Osteocyte (in vitro differentiated cells): ENCODE measurements around the gene SELENOV. TPM values are rescaled to one million over a fixed set of nuclear protein-coding genes. Genes with fewer than 3 reads are reported as not detected.

ENCODE experiments used
- DNase-seq: peaks from one replicate; pipeline ENCODE4 v3.0.0; 2021; ENCODE audit warnings: mixed read lengths; ENCODE audit not compliant: unreplicated experiment; ENCODE audit errors: extremely low spot score
- H3K27ac Mint-ChIP-seq: one replicate; pipeline ENCODE4 v1.8.0; 2021; ENCODE audit warnings: mild to moderate bottlenecking, mixed read lengths; ENCODE audit not compliant: unreplicated experiment
- H3K27me3 Mint-ChIP-seq: one replicate; pipeline ENCODE4 v1.8.0; 2021; ENCODE audit warnings: mixed read lengths; ENCODE audit not compliant: unreplicated experiment
- H3K36me3 Mint-ChIP-seq: one replicate; pipeline ENCODE4 v1.8.0; 2021; ENCODE audit warnings: mixed read lengths; ENCODE audit not compliant: unreplicated experiment
- H3K4me1 Mint-ChIP-seq: one replicate; pipeline ENCODE4 v1.8.0; 2021; ENCODE audit warnings: mixed read lengths; ENCODE audit not compliant: unreplicated experiment
- H3K4me3 Mint-ChIP-seq: one replicate; pipeline ENCODE4 v1.8.0; 2021; ENCODE audit warnings: mild to moderate bottlenecking, moderate library complexity, mixed read lengths; ENCODE audit not compliant: unreplicated experiment
- H3K9me3 Mint-ChIP-seq: one replicate; pipeline ENCODE4 v1.8.0; 2021; ENCODE audit warnings: mixed read lengths; ENCODE audit not compliant: unreplicated experiment
- total RNA-seq: library from RNA; stranded (reverse); gene quantifications from 2 replicates; pipeline ENCODE4 v1.2.1, GENCODE V29; 2021
- TF ChIP-seq, protein P1 (sequence below): fragments of 200-600 bp; sonication (generic); IDR thresholded peaks from 2 replicates; pipeline ENCODE4 v1.5.0; 2021; ENCODE audit warnings: antibody characterized with exemption, mild to moderate bottlenecking, moderate library complexity

Gene SELENOV
- total RNA-seq, 1 donor from 2014 or later, result not detected

DNA sequence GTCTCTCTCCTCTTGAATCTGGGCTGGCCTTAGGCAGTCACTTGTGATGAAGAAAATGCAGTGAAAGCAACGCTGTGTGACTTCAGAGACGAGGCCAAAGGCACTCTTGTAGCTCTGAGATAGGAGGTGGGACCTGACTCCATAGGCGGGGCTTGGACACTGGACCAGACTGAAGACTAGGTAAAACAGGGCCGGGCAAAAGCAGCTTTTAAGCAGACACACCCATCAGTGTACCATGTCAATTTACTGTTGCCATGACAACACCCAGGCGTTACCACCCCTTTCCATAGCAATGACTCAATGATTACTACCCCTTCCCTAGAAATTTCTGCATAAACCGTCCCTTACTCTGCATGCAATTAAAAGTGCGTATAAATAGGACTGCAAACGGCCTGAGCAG lies 31.7 kb downstream of the SELENOV start:
- Mint-ChIP-seq H3K27ac (no peak overlapping the region), H3K4me3 (no peak overlapping the region), H3K27me3 (peaks cover 28% of the 10 kb centered on the region), H3K9me3 (no peaks in the 10 kb centered on the region), H3K36me3 (no peaks in the 10 kb centered on the region), H3K4me1 (no peaks in the 10 kb centered on the region)
- TF ChIP-seq, protein P1, sequence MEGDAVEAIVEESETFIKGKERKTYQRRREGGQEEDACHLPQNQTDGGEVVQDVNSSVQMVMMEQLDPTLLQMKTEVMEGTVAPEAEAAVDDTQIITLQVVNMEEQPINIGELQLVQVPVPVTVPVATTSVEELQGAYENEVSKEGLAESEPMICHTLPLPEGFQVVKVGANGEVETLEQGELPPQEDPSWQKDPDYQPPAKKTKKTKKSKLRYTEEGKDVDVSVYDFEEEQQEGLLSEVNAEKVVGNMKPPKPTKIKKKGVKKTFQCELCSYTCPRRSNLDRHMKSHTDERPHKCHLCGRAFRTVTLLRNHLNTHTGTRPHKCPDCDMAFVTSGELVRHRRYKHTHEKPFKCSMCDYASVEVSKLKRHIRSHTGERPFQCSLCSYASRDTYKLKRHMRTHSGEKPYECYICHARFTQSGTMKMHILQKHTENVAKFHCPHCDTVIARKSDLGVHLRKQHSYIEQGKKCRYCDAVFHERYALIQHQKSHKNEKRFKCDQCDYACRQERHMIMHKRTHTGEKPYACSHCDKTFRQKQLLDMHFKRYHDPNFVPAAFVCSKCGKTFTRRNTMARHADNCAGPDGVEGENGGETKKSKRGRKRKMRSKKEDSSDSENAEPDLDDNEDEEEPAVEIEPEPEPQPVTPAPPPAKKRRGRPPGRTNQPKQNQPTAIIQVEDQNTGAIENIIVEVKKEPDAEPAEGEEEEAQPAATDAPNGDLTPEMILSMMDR, result no peak
- DNase-seq, result peak; percentile 64

DNA sequence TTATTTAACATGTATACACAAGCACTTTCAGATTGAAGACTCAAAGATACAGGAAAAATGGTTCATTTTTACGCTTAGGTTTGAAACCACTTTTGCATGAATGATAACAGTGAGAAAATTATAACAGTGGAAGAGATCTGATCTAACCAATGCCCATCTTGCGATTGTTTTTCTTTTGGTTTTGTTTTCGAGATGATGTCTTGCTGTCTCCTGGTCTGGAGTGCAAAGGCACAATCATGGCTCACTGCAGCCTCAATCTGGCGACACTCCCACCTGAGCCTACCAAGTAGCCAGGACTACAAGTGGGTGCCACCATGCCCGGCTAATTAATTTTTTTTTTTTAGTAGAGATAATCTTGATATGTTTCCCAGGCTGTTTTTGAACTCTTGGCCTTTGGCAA lies 35.3 kb downstream of the SELENOV start:
- H3K9me3 Mint-ChIP-seq, result no peaks in the 10 kb centered on the region
- no peaks in the 10 kb centered on the region for H3K4me1 Mint-ChIP-seq
- no peak overlapping the region for H3K27ac Mint-ChIP-seq
- no peak for DNase-seq
- H3K27me3 Mint-ChIP-seq, result peaks cover 34% of the 10 kb centered on the region
- TF ChIP-seq, protein P1, result no peak
- no peaks in the 10 kb centered on the region for H3K36me3 Mint-ChIP-seq
- H3K4me3 Mint-ChIP-seq, result no peak overlapping the region

DNA sequence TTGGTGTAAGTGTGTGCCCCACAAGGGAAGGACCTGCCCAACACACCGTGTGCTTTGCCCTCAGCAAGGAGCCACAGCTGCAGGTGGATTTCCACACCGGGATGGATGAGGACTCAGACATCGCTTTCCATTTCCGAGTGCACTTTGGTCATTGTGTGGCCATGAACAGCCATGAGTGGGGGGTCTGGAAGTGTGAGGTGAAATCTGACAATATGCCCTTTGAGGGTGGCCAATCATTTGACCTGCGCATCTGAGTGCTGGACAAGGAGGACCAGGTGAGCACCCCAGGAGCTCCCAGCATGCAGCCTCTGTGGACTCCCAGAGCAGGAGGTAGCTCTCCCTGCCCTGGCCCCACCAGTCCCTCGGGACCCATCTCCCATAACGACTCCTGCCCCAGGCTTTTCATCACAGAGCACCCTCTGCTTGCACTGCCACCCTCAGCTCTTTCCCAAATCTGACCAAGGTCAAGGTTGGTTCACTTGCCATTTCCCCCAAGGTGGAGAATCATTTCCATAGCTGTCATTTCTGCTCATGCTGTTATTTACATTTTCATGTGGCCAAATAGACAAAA lies 38.2 kb downstream of the SELENOV start:
- TF ChIP-seq, protein P1, result no peak
- no peaks in the 10 kb centered on the region for H3K9me3 Mint-ChIP-seq
- H3K27me3 Mint-ChIP-seq, result peaks cover 20% of the 10 kb centered on the region
- peaks cover 11% of the 10 kb centered on the region for H3K4me1 Mint-ChIP-seq
- no peak overlapping the region for H3K4me3 Mint-ChIP-seq
- no peak for DNase-seq
- H3K36me3 Mint-ChIP-seq, result no peaks in the 10 kb centered on the region
- H3K27ac Mint-ChIP-seq, result no peak overlapping the region

DNA sequence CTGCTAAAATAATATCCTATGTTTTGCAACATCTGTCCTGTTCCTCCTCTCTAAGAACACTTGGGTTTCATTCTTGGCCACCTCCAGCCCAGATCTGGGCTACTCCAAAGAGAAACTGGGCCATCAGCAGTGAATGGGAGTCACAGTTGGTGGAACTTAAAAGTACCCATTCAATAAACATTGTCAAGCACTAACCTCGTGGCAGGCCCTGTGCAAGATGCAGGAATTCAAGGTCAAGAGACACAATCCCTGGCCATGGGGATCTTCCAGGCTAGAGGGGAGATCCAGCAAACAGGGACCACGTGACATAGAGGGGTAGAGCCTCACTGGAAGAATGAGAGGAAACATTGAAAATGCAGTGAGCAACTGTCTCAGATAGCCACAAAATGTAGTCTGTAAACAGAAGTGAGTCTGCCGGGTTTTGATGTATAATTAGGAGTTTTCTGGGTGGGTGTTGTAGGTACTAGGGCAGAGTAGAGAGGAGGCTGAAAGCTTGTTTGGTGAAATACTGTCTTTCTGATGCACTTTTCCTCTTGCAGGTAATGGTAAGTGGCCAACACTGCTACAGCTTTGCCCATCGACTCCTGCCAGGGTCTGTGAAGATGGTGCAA lies 39.9 kb downstream of the SELENOV start:
- no peak for DNase-seq
- Mint-ChIP-seq H3K36me3 (no peaks in the 10 kb centered on the region), H3K27me3 (peaks cover 20% of the 10 kb centered on the region), H3K4me3 (no peak overlapping the region), H3K9me3 (no peaks in the 10 kb centered on the region), H3K27ac (no peak overlapping the region), H3K4me1 (peaks cover 16% of the 10 kb centered on the region)
- TF ChIP-seq, protein P1, result no peak

DNA sequence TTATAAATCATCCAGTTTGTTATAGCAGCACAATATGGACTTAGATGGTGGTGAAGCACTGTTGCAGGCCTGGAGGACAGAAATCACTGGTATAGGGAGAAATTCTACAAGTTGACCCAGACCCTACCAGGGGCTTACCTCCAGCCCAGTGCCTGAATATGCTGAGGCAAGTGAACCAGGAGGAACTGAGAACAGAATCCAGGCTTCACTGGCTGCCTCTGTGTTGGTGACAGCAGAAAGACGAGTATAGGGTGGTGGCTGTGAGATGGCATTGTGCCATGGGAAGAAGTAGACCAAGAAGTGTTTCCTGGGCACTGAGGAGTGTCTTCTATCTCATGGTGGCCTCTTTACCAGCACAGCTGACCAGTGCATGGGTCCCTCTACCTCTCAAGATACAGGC lies 40.9 kb downstream of the SELENOV start:
- no peaks in the 10 kb centered on the region for H3K36me3 Mint-ChIP-seq
- no peak overlapping the region for H3K27ac Mint-ChIP-seq
- DNase-seq, result no peak
- H3K4me1 Mint-ChIP-seq, result peaks cover 16% of the 10 kb centered on the region
- no peaks in the 10 kb centered on the region for H3K9me3 Mint-ChIP-seq
- peaks cover 26% of the 10 kb centered on the region for H3K27me3 Mint-ChIP-seq
- TF ChIP-seq, protein P1, result no peak
- H3K4me3 Mint-ChIP-seq, result no peak overlapping the region
